Astrocyte of the hippocampus (primary cell): ENCODE results near the gene EPS8L1.
"Not testable (repeated sequence)": the region's sequence is repeated elsewhere in the genome, so short reads cannot be mapped to it uniquely, and the experiment has no call there.

ENCODE experiments used
- DNase-seq: peaks from one replicate; pipeline ENCODE4 v3.0.0; 2011; ENCODE audit warnings: low read depth, low spot score

The EPS8L1 gene

DNA sequence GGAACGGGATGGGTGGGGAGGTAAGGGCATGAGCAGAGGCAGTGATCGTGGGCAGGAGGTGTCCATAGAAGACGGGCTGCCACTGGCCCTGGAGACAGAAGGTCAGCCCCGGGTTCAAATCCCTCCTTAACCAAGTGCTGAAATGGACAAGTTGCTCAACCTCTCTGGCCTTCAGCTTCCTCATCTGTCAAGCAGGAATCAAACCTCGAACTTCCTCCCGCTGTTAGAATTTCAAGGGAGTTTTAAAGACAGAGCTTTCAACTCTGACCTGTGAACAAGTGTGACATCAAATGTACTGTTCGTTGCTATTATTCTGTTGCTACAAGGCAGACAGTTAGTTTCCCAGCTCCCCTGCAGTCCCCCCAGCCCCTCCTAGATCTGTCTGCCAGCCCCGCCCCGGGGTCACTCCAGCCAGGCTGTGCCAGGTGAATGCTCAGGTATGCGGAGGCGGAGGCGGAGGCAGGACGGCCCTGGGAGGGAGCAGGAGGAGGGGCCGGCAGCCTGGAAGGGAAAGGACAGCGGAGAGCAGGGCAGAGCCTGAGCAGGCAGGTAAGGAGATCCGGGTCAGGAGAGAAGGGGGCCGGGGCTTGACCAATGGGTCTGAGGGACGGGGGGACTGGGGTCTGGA lies at the start of gene EPS8L1:
Gene EPS8L1, plus strand, starts transcription at position 499 of the 628 bp plus-strand sequence. CDS start 576 bp downstream, outside the sequence.
- no peak for DNase-seq

DNA sequence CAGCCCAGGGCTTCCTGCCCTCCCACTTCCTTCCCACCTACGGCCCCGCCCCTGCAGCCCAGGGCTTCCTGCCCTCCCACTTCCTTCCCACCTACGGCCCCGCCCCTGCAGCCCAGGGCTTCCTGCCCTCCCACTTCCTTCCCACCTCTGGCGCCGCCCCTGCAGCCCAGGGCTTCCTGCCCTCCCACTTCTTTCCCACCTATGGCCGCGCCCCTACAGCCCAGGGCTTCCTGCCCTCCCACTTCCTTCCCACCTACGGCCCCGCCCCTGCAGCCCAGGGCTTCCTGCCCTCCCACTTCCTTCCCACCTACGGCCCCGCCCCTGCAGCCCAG lies 48.6 kb upstream of the EPS8L1 start:
- DNase-seq = not testable (repeated sequence)

DNA sequence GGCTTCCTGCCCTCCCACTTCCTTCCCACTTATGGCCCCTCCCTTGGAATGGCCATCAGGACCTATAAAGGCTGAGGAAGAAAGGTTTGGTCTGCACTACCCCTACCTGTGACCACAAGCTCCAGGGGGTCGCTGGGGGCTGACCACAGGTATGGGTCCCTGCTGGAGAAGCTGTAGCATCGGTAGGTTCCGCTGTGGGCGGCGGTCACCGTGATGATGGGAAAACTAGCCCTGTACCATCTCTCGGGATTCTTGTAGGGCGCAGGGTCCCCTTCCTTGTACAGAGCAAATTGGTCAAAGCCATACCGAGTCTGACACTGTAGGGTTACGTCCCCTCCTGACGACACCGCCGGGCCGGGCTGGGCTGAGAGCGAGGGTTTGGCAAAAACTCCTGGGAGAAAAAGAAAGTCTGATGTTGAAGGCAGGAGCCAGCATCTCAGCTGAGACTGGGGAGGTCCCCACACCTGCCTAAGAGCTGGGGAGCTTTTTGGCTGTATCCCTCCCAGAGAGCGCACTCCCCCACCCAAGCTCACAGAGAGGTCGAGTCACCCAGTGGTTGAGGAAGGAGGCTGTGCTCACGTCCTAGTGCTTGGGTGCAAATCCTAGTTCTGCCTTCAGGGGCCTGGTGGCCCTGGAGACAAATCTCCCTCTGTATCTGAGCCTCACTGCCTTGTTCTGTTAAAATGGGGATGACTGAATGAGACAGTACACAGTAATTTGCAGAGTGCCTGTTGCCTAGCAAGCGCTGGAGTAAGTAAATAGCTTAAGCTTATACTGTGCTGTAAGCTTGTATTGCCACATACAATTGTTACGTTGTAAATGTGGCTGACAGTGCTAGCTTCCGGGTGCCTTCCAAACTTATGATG lies 48.0 kb upstream of the EPS8L1 start:
- DNase-seq = no peak

DNA sequence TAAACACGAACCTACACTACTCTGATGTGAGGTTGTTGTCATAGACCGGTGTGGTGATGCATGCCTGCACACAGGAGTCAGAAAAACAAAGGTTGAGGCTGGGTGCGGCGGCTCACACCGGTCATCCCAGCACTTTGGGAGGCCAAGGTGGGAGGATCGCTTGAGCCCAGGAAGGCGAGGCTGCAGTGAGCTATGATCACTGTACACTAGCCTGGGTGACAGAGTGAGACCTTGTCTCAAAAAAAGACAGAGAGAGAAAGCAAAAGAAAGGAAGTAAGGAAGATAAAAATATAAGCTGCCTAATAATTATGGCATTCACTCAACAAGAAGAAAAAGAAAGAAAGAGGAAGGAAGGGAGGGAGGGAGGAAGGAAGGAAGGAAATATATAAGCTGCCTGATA lies 46.9 kb upstream of the EPS8L1 start:
- DNase-seq = no peak

DNA sequence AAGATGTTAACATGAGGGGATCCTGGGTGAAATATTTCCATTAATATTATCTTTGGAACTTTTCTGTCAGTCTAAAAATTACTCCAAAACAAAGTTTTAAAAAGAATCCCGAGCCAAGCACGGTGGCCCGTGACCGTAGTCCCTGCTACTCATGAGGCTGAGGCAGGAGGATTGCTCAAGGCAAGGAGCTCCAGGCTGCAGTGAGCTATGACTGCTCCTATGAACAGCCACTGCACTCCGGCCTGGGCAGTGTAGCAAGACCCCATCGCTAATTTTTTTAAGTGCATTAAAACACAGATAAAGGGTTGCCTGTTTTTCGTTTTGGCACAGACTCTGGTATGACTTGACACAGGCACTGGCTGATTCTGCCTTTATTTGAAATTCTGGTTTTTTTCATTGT lies 44.5 kb upstream of the EPS8L1 start:
- DNase-seq = no peak

- no peak for DNase-seq
Measured at GRCh38 chr19:55032170-55032800, 43.4 kb upstream of the EPS8L1 start.

- DNase-seq = not testable (repeated sequence)
Measured at GRCh38 chr19:55032976-55033643, 42.6 kb upstream of the EPS8L1 start.

- no peak for DNase-seq
Measured at GRCh38 chr19:55034751-55035150, 40.9 kb upstream of the EPS8L1 start.

GRCh38 chr19:55036058-55036457 lies 39.6 kb upstream of the EPS8L1 start:
- no peak for DNase-seq

GRCh38 chr19:55037603-55038002 lies 38.1 kb upstream of the EPS8L1 start:
- DNase-seq = not testable (repeated sequence)

GRCh38 chr19:55040654-55041053 lies 35.0 kb upstream of the EPS8L1 start:
- not testable (repeated sequence) for DNase-seq

- DNase-seq = no peak
Measured at GRCh38 chr19:55041244-55041626, 34.4 kb upstream of the EPS8L1 start.

DNA sequence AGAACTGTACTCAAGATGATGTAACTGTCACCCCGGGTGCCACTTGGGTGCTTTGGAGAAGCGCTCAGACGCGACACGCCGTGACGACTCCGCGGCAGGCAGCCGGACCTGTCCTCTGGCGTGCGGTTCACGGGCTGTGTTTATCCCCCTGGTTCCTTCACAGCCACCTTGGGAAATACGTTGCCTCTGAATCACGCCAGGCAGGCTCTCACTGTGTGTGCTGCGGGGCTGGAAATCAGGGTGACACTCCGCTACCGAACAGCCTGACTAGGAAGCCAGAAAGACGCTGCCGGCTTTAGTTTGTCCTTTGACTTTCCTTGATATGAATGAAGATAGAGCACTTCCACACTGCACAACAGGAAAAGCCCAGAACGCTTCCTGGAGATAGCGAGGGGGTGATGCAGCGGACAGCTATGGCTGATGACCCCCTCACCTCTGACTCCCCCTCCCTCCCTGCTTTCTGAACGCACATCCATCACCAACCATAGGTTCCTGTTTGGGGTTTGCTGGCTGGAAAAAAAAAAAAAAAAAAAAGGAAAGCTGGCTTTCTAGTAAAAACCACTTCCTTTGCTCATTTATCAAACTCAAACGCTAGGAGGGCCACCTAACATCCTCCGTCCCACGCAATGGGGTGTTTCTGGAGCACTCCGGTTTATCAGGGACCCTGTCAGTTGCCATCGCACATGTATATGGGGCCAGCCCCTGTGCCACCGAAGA lies 33.9 kb upstream of the EPS8L1 start:
- DNase-seq = no peak

GRCh38 chr19:55042344-55042678 lies 33.4 kb upstream of the EPS8L1 start:
- DNase-seq = no peak

DNA sequence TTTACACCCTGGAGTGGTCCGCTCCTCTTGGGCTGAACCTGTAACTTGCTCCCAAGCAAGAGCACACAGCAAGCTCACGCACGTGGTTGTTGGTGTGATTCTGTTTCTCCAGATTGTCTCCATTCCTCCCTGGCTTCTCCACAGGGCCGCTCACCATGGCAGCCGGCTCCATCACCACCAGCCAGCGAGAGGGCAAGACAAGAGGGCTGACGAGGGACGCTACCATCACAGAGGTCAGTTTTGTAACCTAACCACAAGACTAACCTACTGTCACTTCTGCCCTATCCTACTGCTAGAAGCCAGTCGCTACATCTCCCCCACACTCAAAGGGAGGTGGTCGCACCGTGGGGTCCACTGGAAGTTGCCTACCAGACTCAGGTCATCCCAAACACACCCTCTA lies 33.0 kb upstream of the EPS8L1 start:
- no peak for DNase-seq

GRCh38 chr19:55044286-55044685 lies 31.4 kb upstream of the EPS8L1 start:
- DNase-seq = no peak

DNA sequence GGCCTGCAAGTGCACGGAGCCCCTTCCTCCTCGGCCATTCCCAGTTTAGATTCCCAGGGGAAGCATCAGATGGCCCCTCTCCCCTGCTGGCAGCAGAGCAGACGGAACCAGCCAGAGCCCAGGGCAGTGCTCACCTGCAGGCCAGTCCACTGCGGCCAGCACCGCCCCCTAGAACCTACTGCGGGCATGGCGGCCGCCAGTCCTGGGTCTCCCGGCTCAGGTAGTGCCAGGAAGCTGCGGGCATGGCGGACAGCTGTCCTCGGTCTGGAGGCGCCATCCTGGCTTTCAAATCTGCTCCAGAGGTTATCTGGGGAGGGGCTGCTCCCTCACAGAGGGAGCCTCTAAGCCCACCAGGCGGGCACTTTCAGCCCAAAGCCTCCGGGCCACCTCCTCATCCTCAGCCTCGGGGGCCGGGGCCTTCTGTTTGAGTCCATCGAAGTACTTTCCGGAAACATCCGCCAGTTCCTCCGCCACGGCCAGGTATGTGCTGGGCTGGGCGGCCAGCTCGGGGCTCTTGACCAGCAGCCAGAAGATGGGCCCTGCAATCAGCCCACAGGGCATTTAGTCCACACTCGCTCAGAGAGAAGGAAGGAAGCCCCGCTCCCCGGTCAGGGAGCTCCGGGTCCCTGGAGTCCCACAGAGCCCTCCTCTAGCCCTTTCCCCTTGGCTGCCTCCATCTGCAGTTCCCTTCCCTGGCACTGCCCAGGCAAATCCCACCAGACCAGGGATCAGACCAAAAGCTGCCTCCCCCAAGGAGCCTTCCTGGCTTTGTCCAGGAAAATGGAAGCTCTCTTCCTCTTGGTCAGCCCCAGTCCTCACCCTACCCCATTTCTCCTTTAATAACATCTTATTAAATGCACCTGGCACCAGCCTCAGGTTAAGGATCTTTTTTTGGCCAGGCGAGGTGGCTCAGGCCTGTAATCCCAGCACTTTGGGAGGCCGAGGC lies 30.6 kb upstream of the EPS8L1 start:
- no peak for DNase-seq

GRCh38 chr19:55046975-55047622 lies 28.6 kb upstream of the EPS8L1 start:
- DNase-seq = no peak

DNA sequence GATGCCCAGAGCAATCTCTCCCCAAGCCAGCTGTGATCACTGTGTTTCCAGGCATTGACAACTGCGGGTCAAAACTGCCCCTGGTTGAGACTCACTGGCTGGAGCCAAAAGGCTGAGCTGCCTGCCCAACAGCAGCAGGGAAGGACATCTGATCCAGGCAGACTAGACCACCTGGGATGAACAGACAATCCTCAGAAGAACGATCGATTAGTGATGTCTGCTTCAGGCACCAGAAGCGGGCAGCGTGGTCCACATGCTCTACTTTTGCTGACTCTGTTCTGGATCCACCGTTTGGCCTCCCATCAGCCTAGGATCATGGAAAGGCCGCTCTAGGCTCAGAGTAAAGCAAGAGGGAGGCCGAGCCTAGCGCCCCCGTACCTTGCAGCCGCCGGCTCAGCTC lies 27.7 kb upstream of the EPS8L1 start:
- DNase-seq = no peak

GRCh38 chr19:55048446-55048845 lies 27.2 kb upstream of the EPS8L1 start:
- DNase-seq = no peak
